ENCODE results near the gene GPR143.

The GPR143 gene

DNA sequence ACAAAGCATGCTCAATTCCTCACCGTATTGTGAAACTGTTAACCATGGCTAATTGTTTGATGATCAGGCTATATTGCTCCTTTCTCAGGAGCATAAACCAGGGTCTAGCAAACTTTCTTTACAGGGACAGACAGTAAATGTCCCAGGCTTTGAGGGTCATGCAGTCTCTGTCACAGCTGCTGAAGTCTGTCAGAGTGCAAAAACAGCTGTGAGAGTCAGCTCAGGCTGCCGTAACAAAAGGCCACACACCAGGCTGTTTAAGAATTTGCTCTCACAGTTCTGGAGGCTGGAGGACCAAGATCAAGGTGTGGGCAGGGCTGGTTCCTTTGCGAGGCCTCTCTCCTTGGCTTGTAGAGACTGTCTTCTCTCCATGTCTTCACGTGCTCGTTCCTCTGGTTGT, 75.6 kb downstream of the GPR143 start:
- TF ChIP-seq EZH2phosphoT487 (IDR thresholded peaks at IDR 0.05; ENCODE audit: low read depth) = no peak
- TF ChIP-seq, protein P1, sequence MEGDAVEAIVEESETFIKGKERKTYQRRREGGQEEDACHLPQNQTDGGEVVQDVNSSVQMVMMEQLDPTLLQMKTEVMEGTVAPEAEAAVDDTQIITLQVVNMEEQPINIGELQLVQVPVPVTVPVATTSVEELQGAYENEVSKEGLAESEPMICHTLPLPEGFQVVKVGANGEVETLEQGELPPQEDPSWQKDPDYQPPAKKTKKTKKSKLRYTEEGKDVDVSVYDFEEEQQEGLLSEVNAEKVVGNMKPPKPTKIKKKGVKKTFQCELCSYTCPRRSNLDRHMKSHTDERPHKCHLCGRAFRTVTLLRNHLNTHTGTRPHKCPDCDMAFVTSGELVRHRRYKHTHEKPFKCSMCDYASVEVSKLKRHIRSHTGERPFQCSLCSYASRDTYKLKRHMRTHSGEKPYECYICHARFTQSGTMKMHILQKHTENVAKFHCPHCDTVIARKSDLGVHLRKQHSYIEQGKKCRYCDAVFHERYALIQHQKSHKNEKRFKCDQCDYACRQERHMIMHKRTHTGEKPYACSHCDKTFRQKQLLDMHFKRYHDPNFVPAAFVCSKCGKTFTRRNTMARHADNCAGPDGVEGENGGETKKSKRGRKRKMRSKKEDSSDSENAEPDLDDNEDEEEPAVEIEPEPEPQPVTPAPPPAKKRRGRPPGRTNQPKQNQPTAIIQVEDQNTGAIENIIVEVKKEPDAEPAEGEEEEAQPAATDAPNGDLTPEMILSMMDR (IDR thresholded peaks at IDR 0.05; ENCODE audit: low read depth, low read length) = no peak
- Histone ChIP-seq H3K9me3 (ENCODE audit: insufficient read depth, low read length) (no peaks in the 10 kb centered on the region), H3K9ac (ENCODE audit: low read length) (no peak overlapping the region), H3K4me2 (ENCODE audit: low read length) (no peak overlapping the region), H3K79me2 (ENCODE audit: low read length) (no peaks in the 10 kb centered on the region), H3K36me3 (replicated peaks; ENCODE audit: low read depth, low read length) (peaks cover 11% of the 10 kb centered on the region), H2AFZ (ENCODE audit: low read depth, low read length) (no peak overlapping the region), H3K4me3 (ENCODE audit: low read length) (no peak overlapping the region), H3K4me1 (ENCODE audit: low read length) (no peaks in the 10 kb centered on the region), H3K27ac (ENCODE audit: low read length) (no peak overlapping the region), H3K27me3 (ENCODE audit: low read depth, low read length) (no peaks in the 10 kb centered on the region), H4K20me1 (ENCODE audit: insufficient read depth, low read length) (no peaks in the 10 kb centered on the region)

DNA sequence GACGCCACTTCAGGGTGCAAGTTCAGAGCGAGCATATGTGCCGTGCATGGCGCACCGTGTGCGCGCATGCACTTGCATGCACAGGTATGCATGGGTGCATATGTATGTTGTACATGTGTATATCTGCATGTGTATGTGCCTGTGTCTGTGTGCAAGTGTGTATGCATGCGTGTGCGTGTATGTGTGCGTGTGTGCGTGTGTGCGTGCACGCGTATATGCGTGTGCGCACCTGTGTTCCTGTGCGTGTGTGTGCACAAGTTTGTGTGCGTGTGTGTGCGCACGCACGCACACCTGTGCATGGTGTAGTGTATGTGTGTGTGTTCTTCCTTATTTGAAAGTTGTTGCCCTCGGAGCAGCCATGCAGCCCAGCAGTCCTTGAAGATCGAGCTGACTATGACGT, 76.8 kb downstream of the GPR143 start:
- no peak overlapping the region for H3K27ac ChIP-seq (ENCODE audit: low read length)
- no peak overlapping the region for H3K9ac ChIP-seq (ENCODE audit: low read length)
- H3K4me2 ChIP-seq (ENCODE audit: low read length) = no peak overlapping the region
- TF ChIP-seq EZH2phosphoT487 (IDR thresholded peaks at IDR 0.05; ENCODE audit: low read depth) = no peak
- TF ChIP-seq, protein P1 (IDR thresholded peaks at IDR 0.05; ENCODE audit: low read depth, low read length) = no peak
- H3K36me3 ChIP-seq (replicated peaks; ENCODE audit: low read depth, low read length) = peaks cover 14% of the 10 kb centered on the region
- H3K4me1 ChIP-seq (ENCODE audit: low read length) = no peaks in the 10 kb centered on the region
- no peak overlapping the region for H3K4me3 ChIP-seq (ENCODE audit: low read length)
- H3K9me3 ChIP-seq (ENCODE audit: insufficient read depth, low read length) = no peaks in the 10 kb centered on the region
- no peak overlapping the region for H2AFZ ChIP-seq (ENCODE audit: low read depth, low read length)
- no peaks in the 10 kb centered on the region for H4K20me1 ChIP-seq (ENCODE audit: insufficient read depth, low read length)
- no peaks in the 10 kb centered on the region for H3K79me2 ChIP-seq (ENCODE audit: low read length)
- H3K27me3 ChIP-seq (ENCODE audit: low read depth, low read length) = no peaks in the 10 kb centered on the region

DNA sequence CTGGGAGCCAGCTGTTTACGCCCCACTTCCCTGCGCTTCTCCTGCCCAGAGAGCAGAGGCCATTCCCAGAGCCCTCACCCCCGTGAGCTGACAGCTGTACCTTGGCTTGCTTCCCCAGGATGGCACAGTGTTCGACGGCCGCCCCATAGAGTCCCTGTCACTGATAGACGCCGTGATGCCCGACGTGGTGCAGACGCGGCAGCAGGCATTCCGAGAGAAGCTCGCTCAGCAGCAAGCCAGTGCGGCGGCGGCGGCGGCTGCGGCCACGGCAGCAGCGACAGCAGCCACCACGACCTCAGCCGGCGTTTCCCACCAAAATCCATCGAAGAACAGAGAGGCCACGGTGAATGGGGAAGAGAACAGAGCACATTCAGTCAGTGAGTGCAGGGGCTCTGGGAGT, 77.7 kb downstream of the GPR143 start:
- Histone ChIP-seq H3K27ac (ENCODE audit: low read length) (no peak overlapping the region), H3K79me2 (ENCODE audit: low read length) (no peaks in the 10 kb centered on the region), H3K4me2 (ENCODE audit: low read length) (no peak overlapping the region), H3K9me3 (ENCODE audit: insufficient read depth, low read length) (no peaks in the 10 kb centered on the region), H4K20me1 (ENCODE audit: insufficient read depth, low read length) (no peaks in the 10 kb centered on the region), H3K36me3 (replicated peaks; ENCODE audit: low read depth, low read length) (peaks cover 6% of the 10 kb centered on the region), H2AFZ (ENCODE audit: low read depth, low read length) (no peak overlapping the region), H3K27me3 (ENCODE audit: low read depth, low read length) (no peaks in the 10 kb centered on the region), H3K4me3 (ENCODE audit: low read length) (no peak overlapping the region), H3K4me1 (ENCODE audit: low read length) (no peaks in the 10 kb centered on the region), H3K9ac (ENCODE audit: low read length) (no peak overlapping the region)
- TF ChIP-seq EZH2phosphoT487 (IDR thresholded peaks at IDR 0.05; ENCODE audit: low read depth) = no peak
- TF ChIP-seq, protein P1 (IDR thresholded peaks at IDR 0.05; ENCODE audit: low read depth, low read length) = no peak

DNA sequence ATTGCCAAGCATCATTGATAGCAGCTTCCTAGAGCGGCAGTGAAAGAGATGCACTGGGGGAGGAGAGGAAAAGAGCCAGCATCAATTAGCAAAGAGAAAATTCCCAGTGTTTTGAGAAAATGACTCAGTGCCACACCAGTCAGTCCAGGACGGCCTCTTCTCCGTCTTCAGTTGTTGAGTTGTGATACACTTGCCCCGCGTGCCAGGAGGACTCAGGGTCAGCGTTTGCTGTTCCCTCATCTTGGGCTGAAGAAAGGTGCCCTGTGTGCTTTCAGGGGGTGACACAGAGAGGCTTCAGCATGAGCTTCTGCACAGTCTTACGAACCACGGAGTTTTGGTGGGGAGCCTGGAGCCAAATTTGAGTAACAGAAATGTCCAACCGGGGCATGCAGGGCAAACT, 82.3 kb downstream of the GPR143 start:
- H2AFZ ChIP-seq (ENCODE audit: low read depth, low read length) = no peak overlapping the region
- H3K4me2 ChIP-seq (ENCODE audit: low read length) = no peak overlapping the region
- no peaks in the 10 kb centered on the region for H3K79me2 ChIP-seq (ENCODE audit: low read length)
- peaks cover 2% of the 10 kb centered on the region; the same call in 1 of the 2 replicates for H3K4me1 ChIP-seq (ENCODE audit: low read length)
- H4K20me1 ChIP-seq (ENCODE audit: insufficient read depth, low read length) = no peaks in the 10 kb centered on the region
- no peaks in the 10 kb centered on the region for H3K27me3 ChIP-seq (ENCODE audit: low read depth, low read length)
- H3K36me3 ChIP-seq (replicated peaks; ENCODE audit: low read depth, low read length) = peaks cover 23% of the 10 kb centered on the region
- H3K9me3 ChIP-seq (ENCODE audit: insufficient read depth, low read length) = peaks cover 5% of the 10 kb centered on the region; the same call in 1 of the 2 replicates
- TF ChIP-seq, protein P1 (IDR thresholded peaks at IDR 0.05; ENCODE audit: low read depth, low read length) = no peak
- no peak for TF ChIP-seq EZH2phosphoT487 (IDR thresholded peaks at IDR 0.05; ENCODE audit: low read depth)
- no peak overlapping the region for H3K4me3 ChIP-seq (ENCODE audit: low read length)
- H3K27ac ChIP-seq (ENCODE audit: low read length) = no peak overlapping the region
- no peak overlapping the region for H3K9ac ChIP-seq (ENCODE audit: low read length)
